GM23338 (cell line): ENCODE results near the gene RNLS. TPM values are rescaled to one million over a fixed set of nuclear protein-coding genes. Genes with fewer than 3 reads are reported as not detected.

Experiments used
- ATAC-seq: fragments of 200-7000 bp; cut with Tn5 transposase; 3 replicates; pipeline ENCODE4 v1.9.1; 2020
- DNase-seq: peaks from one replicate; pipeline ENCODE4 v3.0.0-alpha.2; 2015; ENCODE audit warnings: low spot score
- H2AFZ ChIP-seq: fragments of 200-600 bp; sonication (generic); 2 replicates; pipeline ENCODE4 v1.8.0; 2016; ENCODE audit warnings: antibody characterized with exemption, mild to moderate bottlenecking, moderate library complexity
- H3F3A ChIP-seq: fragments of 200-600 bp; sonication (generic); replicated peaks from 2 replicates; pipeline ENCODE4 v1.8.0; 2017; ENCODE audit warnings: antibody characterized with exemption, mixed run types, low read depth
- H3K27ac ChIP-seq: fragments of 200-600 bp; sonication (generic); 2 replicates; pipeline ENCODE4 v1.6.1; 2016; ENCODE audit warnings: low read depth
- H3K27me3 ChIP-seq: fragments of 200-600 bp; sonication (generic); 2 replicates; pipeline ENCODE4 v1.8.0; 2016; ENCODE audit warnings: mild to moderate bottlenecking, mixed run types, moderate library complexity; ENCODE audit not compliant: insufficient read depth
- H3K36me3 ChIP-seq: fragments of 200-600 bp; sonication (generic); 2 replicates; pipeline ENCODE4 v1.8.0; 2016; ENCODE audit warnings: mild to moderate bottlenecking; ENCODE audit not compliant: insufficient read depth
- H3K4me1 ChIP-seq: fragments of 200-600 bp; sonication (generic); 2 replicates; pipeline ENCODE4 v1.8.0; 2016; ENCODE audit warnings: mild to moderate bottlenecking, moderate library complexity; ENCODE audit not compliant: insufficient read depth
- H3K4me2 ChIP-seq: fragments of 200-600 bp; sonication (generic); 2 replicates; pipeline ENCODE4 v1.7.1; 2017; ENCODE audit warnings: mixed run types
- H3K4me3 ChIP-seq: fragments of 200-600 bp; sonication (generic); 2 replicates; pipeline ENCODE4 v1.6.1; 2016; ENCODE audit warnings: mixed run types
- H3K79me2 ChIP-seq: fragments of 200-600 bp; sonication (generic); replicated peaks from 2 replicates; pipeline ENCODE4 v1.8.0; 2017; ENCODE audit warnings: mild to moderate bottlenecking; ENCODE audit not compliant: insufficient read depth
- H3K9me2 ChIP-seq: fragments of 200-600 bp; sonication (generic); 2 replicates; pipeline ENCODE4 v1.8.0; 2017; ENCODE audit not compliant: insufficient read depth
- H4K20me1 ChIP-seq: fragments of 200-600 bp; sonication (generic); replicated peaks from 2 replicates; pipeline ENCODE4 v1.8.0; 2017; ENCODE audit warnings: mild to moderate bottlenecking; ENCODE audit not compliant: insufficient read depth
- H3K27ac Mint-ChIP-seq: 2 replicates; pipeline ENCODE4 v1.8.0; 2020; ENCODE audit warnings: inconsistent platforms, mild to moderate bottlenecking, moderate library complexity, mixed read lengths
- H3K27me3 Mint-ChIP-seq: 3 replicates; pipeline ENCODE4 v1.8.0; 2022; ENCODE audit warnings: low read depth, mild to moderate bottlenecking, moderate library complexity, mixed read lengths, inconsistent platforms; ENCODE audit not compliant: insufficient read depth, poor library complexity
- H3K36me3 Mint-ChIP-seq: 3 replicates; pipeline ENCODE4 v1.8.0; 2021; ENCODE audit warnings: low read depth, mild to moderate bottlenecking, inconsistent platforms, moderate library complexity, mixed read lengths
- H3K4me1 Mint-ChIP-seq: 3 replicates; pipeline ENCODE4 v1.8.0; 2020; ENCODE audit warnings: mild to moderate bottlenecking, inconsistent platforms, mixed read lengths
- H3K4me3 Mint-ChIP-seq: 3 replicates; pipeline ENCODE4 v1.8.0; 2021; ENCODE audit warnings: moderate library complexity, mild to moderate bottlenecking, inconsistent platforms, mixed read lengths
- H3K9me3 Mint-ChIP-seq: 3 replicates; pipeline ENCODE4 v1.8.0; 2020; ENCODE audit warnings: moderate library complexity, mild to moderate bottlenecking, inconsistent platforms, mixed read lengths
- EZH2 ChIP-seq: fragments of 200-600 bp; sonication (generic); IDR thresholded peaks from one replicate; pipeline ENCODE4 v1.8.0; 2017; ENCODE audit warnings: antibody characterized with exemption, mild to moderate bottlenecking, low read depth; ENCODE audit not compliant: unreplicated experiment
- EZH2phosphoT487 ChIP-seq: fragments of 200-600 bp; sonication (generic); IDR thresholded peaks from one replicate; pipeline ENCODE4 v1.8.1; 2018; ENCODE audit warnings: antibody characterized with exemption; ENCODE audit not compliant: unreplicated experiment
- JUNB ChIP-seq: IDR thresholded peaks from one replicate; pipeline ENCODE4 v1.6.1; 2016; ENCODE audit warnings: antibody characterized with exemption; ENCODE audit not compliant: unreplicated experiment
- STAT1 ChIP-seq: IDR thresholded peaks from one replicate; pipeline ENCODE4 v1.6.1; 2016; ENCODE audit warnings: antibody characterized with exemption; ENCODE audit not compliant: unreplicated experiment
- ZNF114 ChIP-seq: fragments of 250-450 bp; sonication (Bioruptor Pico); IDR thresholded peaks from 2 replicates; pipeline ENCODE4 v1.5.0; 2020; ENCODE audit warnings: mild to moderate bottlenecking, moderate library complexity
- polyA plus RNA-seq: library from polyadenylated mRNA; unstranded; fragments of >200 nt; fragmentation: Nextera tagmentation; extraction: Ambion mirVana; gene quantifications from 2 replicates; pipeline ENCODE4 v1.2.1, GENCODE V29; 2016
- total RNA-seq: library from RNA; depleted of rRNA; stranded (reverse); fragments of >200 nt; shearing (Covaris generic); gene quantifications from 2 replicates; pipeline ENCODE4 v1.2.3, GENCODE V29; 2014
- TF ChIP-seq, protein P1 (sequence below): fragments of 250-450 bp; sonication (Bioruptor Pico); IDR thresholded peaks from 2 replicates; pipeline ENCODE4 v1.5.0; 2020; ENCODE audit warnings: mild to moderate bottlenecking, moderate library complexity
- TF ChIP-seq, protein P2 (sequence below): IDR thresholded peaks from 2 replicates; pipeline ENCODE4 v1.6.1; 2016; ENCODE audit warnings: antibody characterized with exemption

The RNLS gene
- total and polyA plus RNA-seq, 2 experiments from 2014 or later: 8.8 to 15.2 TPM

DNA sequence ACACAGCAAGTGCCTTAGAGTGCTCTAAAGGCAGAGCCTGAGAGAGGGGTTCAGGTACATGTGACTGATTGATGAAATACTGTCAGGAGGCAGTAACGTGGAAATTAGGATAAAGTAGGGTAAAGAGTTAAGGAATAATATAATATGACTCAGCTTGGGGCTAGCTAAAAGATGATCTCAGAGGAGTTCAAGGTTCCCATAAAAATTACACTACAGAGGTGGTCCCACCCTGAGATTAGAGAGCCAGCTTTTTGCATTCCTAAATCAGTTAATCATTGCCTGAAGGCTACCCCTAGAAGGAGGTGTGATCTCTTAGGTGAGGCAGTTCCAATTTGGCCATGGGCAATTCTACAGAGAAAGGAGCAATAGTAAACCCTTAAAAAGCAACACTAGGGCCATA, 9.3 kb upstream of the RNLS start (continued):
- TF ChIP-seq, protein P1, sequence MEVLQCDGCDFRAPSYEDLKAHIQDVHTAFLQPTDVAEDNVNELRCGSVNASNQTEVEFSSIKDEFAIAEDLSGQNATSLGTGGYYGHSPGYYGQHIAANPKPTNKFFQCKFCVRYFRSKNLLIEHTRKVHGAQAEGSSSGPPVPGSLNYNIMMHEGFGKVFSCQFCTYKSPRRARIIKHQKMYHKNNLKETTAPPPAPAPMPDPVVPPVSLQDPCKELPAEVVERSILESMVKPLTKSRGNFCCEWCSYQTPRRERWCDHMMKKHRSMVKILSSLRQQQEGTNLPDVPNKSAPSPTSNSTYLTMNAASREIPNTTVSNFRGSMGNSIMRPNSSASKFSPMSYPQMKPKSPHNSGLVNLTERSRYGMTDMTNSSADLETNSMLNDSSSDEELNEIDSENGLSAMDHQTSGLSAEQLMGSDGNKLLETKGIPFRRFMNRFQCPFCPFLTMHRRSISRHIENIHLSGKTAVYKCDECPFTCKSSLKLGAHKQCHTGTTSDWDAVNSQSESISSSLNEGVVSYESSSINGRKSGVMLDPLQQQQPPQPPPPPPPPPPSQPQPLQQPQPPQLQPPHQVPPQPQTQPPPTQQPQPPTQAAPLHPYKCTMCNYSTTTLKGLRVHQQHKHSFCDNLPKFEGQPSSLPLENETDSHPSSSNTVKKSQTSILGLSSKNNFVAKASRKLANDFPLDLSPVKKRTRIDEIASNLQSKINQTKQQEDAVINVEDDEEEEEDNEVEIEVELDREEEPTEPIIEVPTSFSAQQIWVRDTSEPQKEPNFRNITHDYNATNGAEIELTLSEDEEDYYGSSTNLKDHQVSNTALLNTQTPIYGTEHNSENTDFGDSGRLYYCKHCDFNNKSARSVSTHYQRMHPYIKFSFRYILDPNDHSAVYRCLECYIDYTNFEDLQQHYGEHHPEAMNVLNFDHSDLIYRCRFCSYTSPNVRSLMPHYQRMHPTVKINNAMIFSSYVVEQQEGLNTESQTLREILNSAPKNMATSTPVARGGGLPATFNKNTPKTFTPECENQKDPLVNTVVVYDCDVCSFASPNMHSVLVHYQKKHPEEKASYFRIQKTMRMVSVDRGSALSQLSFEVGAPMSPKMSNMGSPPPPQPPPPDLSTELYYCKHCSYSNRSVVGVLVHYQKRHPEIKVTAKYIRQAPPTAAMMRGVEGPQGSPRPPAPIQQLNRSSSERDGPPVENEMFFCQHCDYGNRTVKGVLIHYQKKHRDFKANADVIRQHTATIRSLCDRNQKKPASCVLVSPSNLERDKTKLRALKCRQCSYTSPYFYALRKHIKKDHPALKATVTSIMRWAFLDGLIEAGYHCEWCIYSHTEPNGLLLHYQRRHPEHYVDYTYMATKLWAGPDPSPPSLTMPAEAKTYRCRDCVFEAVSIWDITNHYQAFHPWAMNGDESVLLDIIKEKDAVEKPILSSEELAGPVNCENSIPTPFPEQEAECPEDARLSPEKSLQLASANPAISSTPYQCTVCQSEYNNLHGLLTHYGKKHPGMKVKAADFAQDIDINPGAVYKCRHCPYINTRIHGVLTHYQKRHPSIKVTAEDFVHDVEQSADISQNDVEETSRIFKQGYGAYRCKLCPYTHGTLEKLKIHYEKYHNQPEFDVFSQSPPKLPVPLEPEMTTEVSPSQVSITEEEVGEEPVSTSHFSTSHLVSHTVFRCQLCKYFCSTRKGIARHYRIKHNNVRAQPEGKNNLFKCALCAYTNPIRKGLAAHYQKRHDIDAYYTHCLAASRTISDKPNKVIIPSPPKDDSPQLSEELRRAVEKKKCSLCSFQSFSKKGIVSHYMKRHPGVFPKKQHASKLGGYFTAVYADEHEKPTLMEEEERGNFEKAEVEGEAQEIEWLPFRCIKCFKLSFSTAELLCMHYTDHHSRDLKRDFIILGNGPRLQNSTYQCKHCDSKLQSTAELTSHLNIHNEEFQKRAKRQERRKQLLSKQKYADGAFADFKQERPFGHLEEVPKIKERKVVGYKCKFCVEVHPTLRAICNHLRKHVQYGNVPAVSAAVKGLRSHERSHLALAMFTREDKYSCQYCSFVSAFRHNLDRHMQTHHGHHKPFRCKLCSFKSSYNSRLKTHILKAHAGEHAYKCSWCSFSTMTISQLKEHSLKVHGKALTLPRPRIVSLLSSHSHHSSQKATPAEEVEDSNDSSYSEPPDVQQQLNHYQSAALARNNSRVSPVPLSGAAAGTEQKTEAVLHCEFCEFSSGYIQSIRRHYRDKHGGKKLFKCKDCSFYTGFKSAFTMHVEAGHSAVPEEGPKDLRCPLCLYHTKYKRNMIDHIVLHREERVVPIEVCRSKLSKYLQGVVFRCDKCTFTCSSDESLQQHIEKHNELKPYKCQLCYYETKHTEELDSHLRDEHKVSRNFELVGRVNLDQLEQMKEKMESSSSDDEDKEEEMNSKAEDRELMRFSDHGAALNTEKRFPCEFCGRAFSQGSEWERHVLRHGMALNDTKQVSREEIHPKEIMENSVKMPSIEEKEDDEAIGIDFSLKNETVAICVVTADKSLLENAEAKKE (CRISPR knock-in tag): no peak
- TF ChIP-seq, protein P2, sequence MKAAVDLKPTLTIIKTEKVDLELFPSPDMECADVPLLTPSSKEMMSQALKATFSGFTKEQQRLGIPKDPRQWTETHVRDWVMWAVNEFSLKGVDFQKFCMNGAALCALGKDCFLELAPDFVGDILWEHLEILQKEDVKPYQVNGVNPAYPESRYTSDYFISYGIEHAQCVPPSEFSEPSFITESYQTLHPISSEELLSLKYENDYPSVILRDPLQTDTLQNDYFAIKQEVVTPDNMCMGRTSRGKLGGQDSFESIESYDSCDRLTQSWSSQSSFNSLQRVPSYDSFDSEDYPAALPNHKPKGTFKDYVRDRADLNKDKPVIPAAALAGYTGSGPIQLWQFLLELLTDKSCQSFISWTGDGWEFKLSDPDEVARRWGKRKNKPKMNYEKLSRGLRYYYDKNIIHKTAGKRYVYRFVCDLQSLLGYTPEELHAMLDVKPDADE: no peak
- TF ChIP-seq JUNB: no peak
- no peak for TF ChIP-seq ZNF114 (CRISPR knock-in tag)
- no peak for TF ChIP-seq STAT1
- TF ChIP-seq EZH2: no peak

DNA sequence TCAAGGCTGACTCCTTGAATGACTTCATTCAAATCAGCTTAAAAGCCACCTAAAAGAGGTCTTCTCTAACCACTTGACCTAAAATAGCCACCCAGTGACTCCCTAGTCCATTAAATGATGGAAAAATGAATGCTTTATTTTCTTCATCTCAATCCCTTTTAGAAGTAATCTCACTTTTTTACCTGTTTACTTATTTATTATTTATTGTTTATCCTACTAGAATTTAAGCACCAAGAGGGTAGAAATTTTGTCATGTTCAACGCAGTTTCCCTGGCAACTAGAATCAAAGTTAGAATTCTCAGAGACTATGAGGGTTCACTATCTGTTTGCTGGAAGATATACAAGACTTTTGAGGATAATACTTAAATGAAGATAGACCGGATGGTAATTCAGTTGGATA, 3.3 kb upstream of the RNLS start, which contains the start of gene LIPJ:
Gene LIPJ (plus strand): TSS at position 301 of the 400 bp plus-strand sequence. CDS start 3,926 bp downstream, outside the sequence.
- H2AFZ ChIP-seq: no peak within 1 kb of the TSS
- H3K4me3 Mint-ChIP-seq: no peak within 1 kb of the TSS
- no peaks in the 10 kb centered on the region for H3K79me2 ChIP-seq
- H3K36me3 ChIP-seq: no peaks in the 10 kb centered on the region
- H3K4me2 ChIP-seq: no peak within 1 kb of the TSS
- no peaks in the 10 kb centered on the region for H3K9me2 ChIP-seq
- no peak within 1 kb of the TSS for H3K27ac Mint-ChIP-seq
- H3F3A ChIP-seq: no peaks in the 10 kb centered on the region
- DNase-seq: no peak
- H3K36me3 Mint-ChIP-seq: no peaks in the 10 kb centered on the region
- H3K4me3 ChIP-seq: no peak within 1 kb of the TSS
- peaks cover 9% of the 10 kb centered on the region for H3K4me1 Mint-ChIP-seq
- no peaks in the 10 kb centered on the region for H3K27me3 ChIP-seq
- H3K9me3 Mint-ChIP-seq: no peaks in the 10 kb centered on the region
- no peaks in the 10 kb centered on the region for H3K27me3 Mint-ChIP-seq
- H3K4me1 ChIP-seq: peaks cover 6% of the 10 kb centered on the region; the same call in 1 of the 2 replicates
- no peak for ATAC-seq
- H4K20me1 ChIP-seq: no peaks in the 10 kb centered on the region
- H3K27ac ChIP-seq: no peak within 1 kb of the TSS
- TF ChIP-seq JUNB (no peak), EZH2 (no peak), STAT1 (no peak), EZH2phosphoT487 (no peak)
- TF ChIP-seq, protein P1 (CRISPR knock-in tag): no peak
- TF ChIP-seq, protein P2: no peak
